GM10266 (cell line): ENCODE measurements around the gene SNX32.

Experiments used
- DNase-seq: peaks from one replicate; pipeline ENCODE4 v3.0.0; 2012; ENCODE audit errors: extremely low spot score
- TF ChIP-seq, protein P1 (sequence below): IDR thresholded peaks from 2 replicates; pipeline ENCODE4 v1.5.1; 2012; ENCODE audit warnings: mild to moderate bottlenecking, low read depth; ENCODE audit not compliant: control insufficient read depth, insufficient read depth; ENCODE audit errors: missing control alignments

Gene SNX32

DNA sequence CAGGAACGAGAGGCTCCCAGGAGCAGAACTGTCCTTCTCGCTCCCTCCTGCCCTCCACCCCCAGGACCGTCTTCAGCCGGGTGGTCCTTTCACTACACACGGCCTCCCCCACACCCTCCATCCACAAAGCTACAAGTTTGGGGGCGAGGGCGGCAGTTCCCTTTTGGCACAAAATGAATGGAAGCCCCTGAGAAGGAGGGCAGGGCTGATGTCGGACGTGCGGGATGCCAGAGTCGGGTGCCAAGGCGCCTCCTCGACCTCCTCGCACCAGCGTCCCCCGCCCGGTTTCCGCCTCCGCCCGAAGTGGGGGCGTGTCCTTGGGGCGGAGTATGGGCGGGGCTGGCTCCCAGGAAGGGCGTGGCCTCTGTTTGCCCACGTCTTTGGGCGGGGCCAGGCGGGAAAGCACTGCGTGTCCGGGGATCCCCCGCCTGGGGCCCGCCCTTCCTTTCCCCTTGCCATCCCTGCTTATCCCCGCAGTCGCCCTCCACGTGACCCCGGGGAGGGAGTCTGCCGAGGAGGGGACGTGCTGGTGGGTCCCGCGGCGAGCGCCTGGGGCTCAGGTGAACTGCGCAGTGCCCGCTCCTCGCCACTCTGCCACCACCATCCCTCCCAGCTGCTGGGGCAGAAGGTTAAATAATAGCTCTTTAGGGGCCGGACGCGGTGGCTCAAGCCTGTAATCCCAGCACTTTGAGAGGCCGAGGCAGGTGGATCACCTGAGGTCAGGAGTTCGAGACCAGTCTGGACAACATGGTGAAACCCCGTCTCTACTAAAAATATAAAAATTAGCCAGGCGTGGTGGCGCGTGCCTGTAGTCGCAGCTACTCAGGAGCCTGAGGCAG, 39.8 kb downstream of the SNX32 start:
- TF ChIP-seq, protein P1, sequence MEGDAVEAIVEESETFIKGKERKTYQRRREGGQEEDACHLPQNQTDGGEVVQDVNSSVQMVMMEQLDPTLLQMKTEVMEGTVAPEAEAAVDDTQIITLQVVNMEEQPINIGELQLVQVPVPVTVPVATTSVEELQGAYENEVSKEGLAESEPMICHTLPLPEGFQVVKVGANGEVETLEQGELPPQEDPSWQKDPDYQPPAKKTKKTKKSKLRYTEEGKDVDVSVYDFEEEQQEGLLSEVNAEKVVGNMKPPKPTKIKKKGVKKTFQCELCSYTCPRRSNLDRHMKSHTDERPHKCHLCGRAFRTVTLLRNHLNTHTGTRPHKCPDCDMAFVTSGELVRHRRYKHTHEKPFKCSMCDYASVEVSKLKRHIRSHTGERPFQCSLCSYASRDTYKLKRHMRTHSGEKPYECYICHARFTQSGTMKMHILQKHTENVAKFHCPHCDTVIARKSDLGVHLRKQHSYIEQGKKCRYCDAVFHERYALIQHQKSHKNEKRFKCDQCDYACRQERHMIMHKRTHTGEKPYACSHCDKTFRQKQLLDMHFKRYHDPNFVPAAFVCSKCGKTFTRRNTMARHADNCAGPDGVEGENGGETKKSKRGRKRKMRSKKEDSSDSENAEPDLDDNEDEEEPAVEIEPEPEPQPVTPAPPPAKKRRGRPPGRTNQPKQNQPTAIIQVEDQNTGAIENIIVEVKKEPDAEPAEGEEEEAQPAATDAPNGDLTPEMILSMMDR: no peak
- DNase-seq: peak; percentile 97

DNA sequence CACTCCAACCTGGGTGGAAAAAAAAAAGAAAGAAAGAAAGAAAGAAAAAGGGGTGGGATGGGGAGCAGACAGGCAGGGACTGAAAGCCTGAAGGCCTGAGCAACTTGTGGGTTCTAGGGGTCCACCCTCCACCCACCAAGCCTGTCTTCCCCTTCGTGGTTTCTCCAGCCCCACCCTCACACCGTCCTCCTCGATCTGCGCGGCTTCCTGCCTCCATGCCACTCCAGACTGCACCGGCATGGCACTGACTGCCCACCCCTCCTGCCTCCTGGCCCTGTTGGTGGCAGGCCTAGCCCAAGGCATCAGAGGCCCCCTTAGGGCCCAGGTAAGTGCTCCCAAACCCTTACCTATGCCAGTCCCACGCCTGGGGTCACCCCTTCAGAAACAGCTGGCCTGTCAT, 45.9 kb downstream of the SNX32 start, which contains the start of gene CTSW:
TSS of gene CTSW (plus strand) at position 221 of the 400 bp plus-strand sequence. CDS start at position 239, 18 bp downstream.
- no peak for DNase-seq
- TF ChIP-seq, protein P1: no peak

DNA sequence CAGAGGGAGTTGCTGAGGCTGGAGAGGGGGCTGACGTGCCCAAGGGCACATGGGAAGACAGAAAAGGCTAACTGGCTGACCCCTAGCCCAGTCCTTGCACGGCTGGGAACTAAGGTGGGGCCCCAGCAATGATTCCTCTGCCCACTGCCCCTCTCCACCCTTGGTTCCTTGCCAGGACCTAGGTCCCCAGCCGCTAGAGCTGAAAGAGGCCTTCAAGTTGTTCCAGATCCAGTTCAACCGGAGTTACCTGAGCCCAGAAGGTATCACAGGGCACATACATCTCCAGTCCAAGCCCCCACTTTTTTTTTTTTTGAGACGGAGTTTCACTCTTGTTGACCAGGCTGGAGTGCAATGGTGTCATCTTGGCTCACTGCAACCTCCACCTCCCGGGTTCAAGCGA, 46.3 kb downstream of the SNX32 start:
- DNase-seq: no peak
- TF ChIP-seq, protein P1: no peak

DNA sequence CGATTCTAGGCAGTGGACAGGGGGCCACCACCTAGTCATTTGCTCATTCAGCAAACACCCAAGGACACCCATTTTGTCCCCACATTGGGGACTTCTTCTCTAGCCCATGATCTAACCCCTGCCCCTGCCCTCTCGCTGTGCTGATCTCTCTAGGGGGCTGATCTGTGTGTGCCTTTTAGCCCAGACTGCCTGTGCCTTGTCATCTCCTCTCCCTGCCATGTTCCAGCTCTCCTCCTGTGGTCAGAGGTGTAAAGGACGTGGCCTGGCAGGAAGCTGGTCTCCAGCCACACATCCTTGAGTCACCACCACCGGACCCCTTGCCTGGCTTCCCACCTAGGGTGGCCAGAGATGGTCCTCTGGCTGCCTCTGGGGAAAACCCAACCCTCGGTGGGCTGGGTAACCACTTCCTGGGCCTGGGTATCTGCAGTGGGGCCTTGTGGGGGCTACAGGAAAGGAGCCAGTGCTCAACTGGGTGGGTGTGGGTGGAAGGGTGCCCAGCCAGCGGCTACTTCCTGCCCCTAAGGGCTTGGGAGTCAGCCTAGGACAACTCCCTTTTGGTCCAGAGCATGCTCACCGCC, 47.2 kb downstream of the SNX32 start:
- TF ChIP-seq, protein P1: no peak
- no peak for DNase-seq

DNA sequence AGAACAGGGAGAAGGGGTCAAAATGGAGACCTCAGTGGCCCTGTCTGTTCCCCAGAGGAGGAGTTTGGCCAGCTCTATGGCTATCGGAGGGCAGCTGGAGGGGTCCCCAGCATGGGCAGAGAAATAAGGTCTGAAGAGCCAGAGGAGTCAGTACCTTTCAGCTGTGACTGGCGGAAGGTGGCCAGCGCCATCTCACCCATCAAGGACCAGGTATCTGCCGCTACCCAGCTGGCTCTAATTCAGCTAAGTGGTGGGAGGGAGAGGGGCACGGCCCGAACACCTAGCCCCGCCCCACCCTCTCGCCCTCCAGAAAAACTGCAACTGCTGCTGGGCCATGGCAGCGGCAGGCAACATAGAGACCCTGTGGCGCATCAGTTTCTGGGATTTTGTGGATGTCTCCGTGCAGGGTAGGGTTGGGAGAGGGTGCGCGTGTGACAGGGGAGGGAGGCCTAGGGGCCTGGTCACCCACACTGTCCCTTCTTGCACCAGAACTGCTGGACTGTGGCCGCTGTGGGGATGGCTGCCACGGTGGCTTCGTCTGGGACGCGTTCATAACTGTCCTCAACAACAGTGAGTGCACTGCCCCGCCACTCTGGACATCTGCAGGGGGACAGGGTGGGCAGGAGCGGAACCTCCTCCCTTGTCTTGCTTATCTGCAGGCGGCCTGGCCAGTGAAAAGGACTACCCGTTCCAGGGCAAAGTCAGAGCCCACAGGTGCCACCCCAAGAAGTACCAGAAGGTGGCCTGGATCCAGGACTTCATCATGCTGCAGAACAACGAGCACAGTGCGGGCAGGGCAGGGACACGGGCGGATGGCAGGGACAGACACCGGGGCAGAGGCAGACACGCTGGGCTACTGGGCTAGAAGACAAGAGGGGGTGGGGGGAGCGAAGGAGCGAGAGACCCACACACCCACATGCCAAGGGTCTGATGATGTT, 48.6 kb downstream of the SNX32 start:
- no peak for DNase-seq
- TF ChIP-seq, protein P1: no peak

DNA sequence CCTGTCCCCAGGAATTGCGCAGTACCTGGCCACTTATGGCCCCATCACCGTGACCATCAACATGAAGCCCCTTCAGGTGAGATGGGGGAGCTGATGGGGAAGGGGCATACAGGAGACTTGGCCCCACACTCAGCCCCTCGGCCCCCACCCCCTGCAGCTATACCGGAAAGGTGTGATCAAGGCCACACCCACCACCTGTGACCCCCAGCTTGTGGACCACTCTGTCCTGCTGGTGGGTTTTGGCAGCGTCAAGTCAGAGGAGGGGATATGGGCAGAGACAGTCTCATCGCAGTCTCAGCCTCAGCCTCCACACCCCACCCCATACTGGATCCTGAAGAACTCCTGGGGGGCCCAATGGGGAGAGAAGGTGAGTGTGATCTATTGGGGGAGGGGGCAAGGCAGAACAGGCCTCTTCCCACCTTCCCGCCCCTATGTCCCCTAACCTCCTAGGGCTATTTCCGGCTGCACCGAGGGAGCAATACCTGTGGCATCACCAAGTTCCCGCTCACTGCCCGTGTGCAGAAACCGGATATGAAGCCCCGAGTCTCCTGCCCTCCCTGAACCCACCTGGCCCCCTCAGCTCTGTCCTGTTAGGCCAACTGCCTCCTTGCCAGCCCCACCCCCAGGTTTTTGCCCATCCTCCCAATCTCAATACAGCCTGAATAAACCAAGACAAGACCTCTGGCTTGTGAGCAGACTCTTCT, 49.4 kb downstream of the SNX32 start:
- DNase-seq: no peak
- TF ChIP-seq, protein P1: no peak
